ENCODE measurements around the gene GOLGA2. TPM values are rescaled to one million over a fixed set of nuclear protein-coding genes. Genes with fewer than 3 reads are reported as not detected.

GOLGA2 gene
- total RNA-seq, 1 donor from 2014 or later = 75.8 TPM

- no peak for DNase-seq (ENCODE audit: low read depth)
- peaks cover 7% of the 10 kb centered on the region for H3K36me3 ChIP-seq (ENCODE audit: control insufficient read depth, insufficient read depth, low read length)
- no peak overlapping the region for H3K4me3 ChIP-seq (ENCODE audit: low read depth, low read length)
- H3K27me3 ChIP-seq (ENCODE audit: control insufficient read depth, insufficient read depth, low read length) = no peaks in the 10 kb centered on the region
- no peak for TF ChIP-seq CTCF (IDR thresholded peaks at IDR 0.05; ENCODE audit: insufficient read depth, low read length, poor library complexity, severe bottlenecking)
These were observed 17.5 kb downstream of the GOLGA2 start for GRCh38 chr9:128258326-128258725.

DNA sequence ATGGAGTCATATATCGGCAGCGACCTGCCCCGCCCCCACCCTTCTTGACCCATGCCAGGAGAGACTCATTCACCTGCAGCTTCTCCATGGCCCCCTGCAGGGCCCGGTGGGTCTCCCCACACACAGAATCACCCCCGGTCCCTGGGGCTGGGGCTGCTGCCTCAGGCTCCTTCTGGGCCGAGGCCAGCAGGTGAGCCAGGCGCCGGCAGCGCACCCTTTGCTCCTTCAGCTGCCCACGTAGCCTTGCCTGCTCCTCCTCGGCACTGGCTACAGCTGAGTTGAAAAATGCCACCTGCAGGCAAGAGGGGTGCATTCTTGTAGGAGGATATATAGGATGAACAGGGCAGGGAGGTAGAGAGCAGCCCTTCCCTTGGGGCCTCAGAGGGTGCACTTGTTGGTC lies 17.9 kb downstream of the GOLGA2 start:
- peaks cover 7% of the 10 kb centered on the region for H3K36me3 ChIP-seq (ENCODE audit: control insufficient read depth, insufficient read depth, low read length)
- DNase-seq (ENCODE audit: low read depth) = no peak
- no peak overlapping the region for H3K4me3 ChIP-seq (ENCODE audit: low read depth, low read length)
- TF ChIP-seq CTCF (IDR thresholded peaks at IDR 0.05; ENCODE audit: insufficient read depth, low read length, poor library complexity, severe bottlenecking) = no peak
- H3K27me3 ChIP-seq (ENCODE audit: control insufficient read depth, insufficient read depth, low read length) = no peaks in the 10 kb centered on the region

- DNase-seq (ENCODE audit: low read depth) = no peak
- Histone ChIP-seq H3K27me3 (ENCODE audit: control insufficient read depth, insufficient read depth, low read length) (no peaks in the 10 kb centered on the region), H3K36me3 (ENCODE audit: control insufficient read depth, insufficient read depth, low read length) (peaks cover 7% of the 10 kb centered on the region), H3K4me3 (ENCODE audit: low read depth, low read length) (no peak overlapping the region)
- no peak for TF ChIP-seq CTCF (IDR thresholded peaks at IDR 0.05; ENCODE audit: insufficient read depth, low read length, poor library complexity, severe bottlenecking)
These were observed 18.6 kb downstream of the GOLGA2 start for GRCh38 chr9:128257086-128257825.

- H3K36me3 ChIP-seq (ENCODE audit: control insufficient read depth, insufficient read depth, low read length) = peaks cover 9% of the 10 kb centered on the region
- no peak for DNase-seq (ENCODE audit: low read depth)
These were observed 20.7 kb downstream of the GOLGA2 start for GRCh38 chr9:128254855-128255759.

DNA sequence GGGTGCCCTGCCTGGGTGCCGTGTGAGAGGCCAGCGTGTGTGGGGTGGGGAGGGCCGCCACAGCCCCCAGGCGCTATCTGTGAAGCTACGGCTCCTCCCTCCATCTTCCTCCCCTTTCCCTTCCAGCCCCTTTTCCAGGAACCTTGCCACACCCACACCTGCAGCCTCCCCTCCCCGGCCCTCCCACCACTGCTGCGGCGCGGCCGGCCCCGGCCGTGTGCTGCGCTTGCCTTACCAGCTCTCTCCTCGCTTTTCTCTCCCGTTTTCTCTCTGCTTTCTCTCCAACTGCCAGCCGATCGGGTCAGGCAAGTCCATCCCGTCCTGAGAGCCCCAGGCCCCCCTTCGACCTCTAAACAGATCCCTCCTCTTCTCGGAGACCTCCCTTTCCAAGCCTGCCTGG lies 21.4 kb downstream of the GOLGA2 start:
- DNase-seq (ENCODE audit: low read depth) = no peak
- no peak for TF ChIP-seq CTCF (IDR thresholded peaks at IDR 0.05; ENCODE audit: insufficient read depth, low read length, poor library complexity, severe bottlenecking)
- Histone ChIP-seq H3K27me3 (ENCODE audit: control insufficient read depth, insufficient read depth, low read length) (no peaks in the 10 kb centered on the region), H3K4me3 (ENCODE audit: low read depth, low read length) (no peak overlapping the region), H3K36me3 (ENCODE audit: control insufficient read depth, insufficient read depth, low read length) (peaks cover 7% of the 10 kb centered on the region)

More at GRCh38 chr9:128254855-128255759, 20.7 kb downstream of the GOLGA2 start:
- peak; percentile 97 for TF ChIP-seq CTCF (IDR thresholded peaks at IDR 0.05; ENCODE audit: insufficient read depth, low read length, poor library complexity, severe bottlenecking)
- Histone ChIP-seq H3K4me3 (ENCODE audit: low read depth, low read length) (no peak overlapping the region), H3K27me3 (ENCODE audit: control insufficient read depth, insufficient read depth, low read length) (no peaks in the 10 kb centered on the region)
